GM12864 (cell line): Measurements from ENCODE around the gene VRK3.

ENCODE experiments used
- DNase-seq: peaks from one replicate; pipeline ENCODE4 v3.0.0-alpha.2; 2011; ENCODE audit warnings: low read depth
- H3K4me3 ChIP-seq: 2 replicates; pipeline ENCODE4 v1.5.1; 2011; ENCODE audit warnings: mild to moderate bottlenecking, low read depth, low read length, control low read depth
- CTCF ChIP-seq: IDR thresholded peaks from 2 replicates; pipeline ENCODE4 v1.5.1; 2011; ENCODE audit warnings: low read depth, mild to moderate bottlenecking, moderate library complexity, low read length, control low read depth, inconsistent platforms; ENCODE audit errors: missing control alignments

Gene VRK3

GRCh38 chr19:49954933-49955332 is 70.2 kb downstream of the VRK3 start:
- no peak for TF ChIP-seq CTCF
- no peak overlapping the region for H3K4me3 ChIP-seq
- no peak for DNase-seq

GRCh38 chr19:49954092-49954829 is 70.9 kb downstream of the VRK3 start:
- TF ChIP-seq CTCF = no peak
- no peak for DNase-seq
- no peak overlapping the region for H3K4me3 ChIP-seq

GRCh38 chr19:49953416-49953815 is 71.8 kb downstream of the VRK3 start:
- DNase-seq = no peak
- H3K4me3 ChIP-seq = no peak overlapping the region

GRCh38 chr19:49952906-49953305 is 72.3 kb downstream of the VRK3 start:
- DNase-seq = no peak
- TF ChIP-seq CTCF = no peak
- H3K4me3 ChIP-seq = no peak overlapping the region

More at GRCh38 chr19:49953416-49953815, 71.8 kb downstream of the VRK3 start:
- no peak for TF ChIP-seq CTCF

GRCh38 chr19:49952479-49952836 is 72.7 kb downstream of the VRK3 start:
- H3K4me3 ChIP-seq = no peak overlapping the region
- DNase-seq = no peak
- no peak for TF ChIP-seq CTCF

GRCh38 chr19:49951806-49952478 is 73.2 kb downstream of the VRK3 start:
- no peak for TF ChIP-seq CTCF
- DNase-seq = no peak
- no peak overlapping the region for H3K4me3 ChIP-seq

GRCh38 chr19:49950956-49951526 is 74.1 kb downstream of the VRK3 start:
- no peak overlapping the region for H3K4me3 ChIP-seq
- DNase-seq = no peak
- TF ChIP-seq CTCF = no peak
